Osteoblast (primary cell): Measurements from ENCODE around the gene UPK2. TPM values are rescaled to one million over a fixed set of nuclear protein-coding genes. Genes with fewer than 3 reads are reported as not detected.
A peak's percentile ranks its signal among the peaks of the same experiment; 100 is the strongest.
"Not testable (repeated sequence)": the region's sequence is repeated elsewhere in the genome, so short reads cannot be mapped to it uniquely, and the experiment has no call there.

Experiments
- DNase-seq: peaks from one replicate; pipeline ENCODE4 v3.0.0; 2011; ENCODE audit warnings: low spot score, mixed read lengths; ENCODE audit not compliant: insufficient read length; ENCODE audit errors: missing footprints
- H2AFZ ChIP-seq: 2 replicates; pipeline ENCODE4 v1.6.0; 2011; ENCODE audit warnings: mild to moderate bottlenecking, low read length
- H3K27ac ChIP-seq: 2 replicates; pipeline ENCODE4 v1.5.1; 2011; ENCODE audit warnings: mild to moderate bottlenecking, low read depth, low read length, moderate library complexity
- H3K27me3 ChIP-seq: 2 replicates; pipeline ENCODE4 v1.6.0; 2012; ENCODE audit warnings: mild to moderate bottlenecking, control low read depth, inconsistent platforms, low read length, moderate library complexity; ENCODE audit not compliant: insufficient read depth
- H3K36me3 ChIP-seq: 2 replicates; pipeline ENCODE4 v1.5.1; 2011; ENCODE audit warnings: mild to moderate bottlenecking, low read length, control low read depth, moderate library complexity; ENCODE audit not compliant: insufficient read depth
- H3K4me1 ChIP-seq: 2 replicates; pipeline ENCODE4 v1.5.1; 2011; ENCODE audit warnings: mild to moderate bottlenecking, low read length, control low read depth, moderate library complexity; ENCODE audit not compliant: insufficient read depth
- H3K4me2 ChIP-seq: 2 replicates; pipeline ENCODE4 v1.6.0; 2011; ENCODE audit warnings: mild to moderate bottlenecking, low read length; ENCODE audit not compliant: insufficient read depth
- H3K4me3 ChIP-seq: fragments of 200-600 bp; sonication (generic); 3 replicates; pipeline ENCODE4 v1.5.1; 2012; ENCODE audit warnings: mild to moderate bottlenecking, low read length, inconsistent platforms; ENCODE audit not compliant: insufficient read depth
- H3K79me2 ChIP-seq: 2 replicates; pipeline ENCODE4 v1.6.0; 2012; ENCODE audit warnings: mild to moderate bottlenecking, low read length, control low read depth, inconsistent platforms; ENCODE audit not compliant: insufficient read depth
- H3K9me3 ChIP-seq: 2 replicates; pipeline ENCODE4 v1.5.1; 2011; ENCODE audit warnings: low read depth, low read length, control low read depth
- H4K20me1 ChIP-seq: 2 replicates; pipeline ENCODE4 v1.6.0; 2012; ENCODE audit warnings: mild to moderate bottlenecking, low read length, control low read depth; ENCODE audit not compliant: insufficient read depth
- total RNA-seq: library from RNA; depleted of rRNA; stranded (reverse); fragments of >200 nt; gene quantifications from 2 replicates; pipeline ENCODE4 v1.2.3, GENCODE V29; 2012
- TF ChIP-seq, protein P1 (sequence below): IDR thresholded peaks from 2 replicates; pipeline ENCODE4 v1.5.1; 2011; ENCODE audit warnings: mild to moderate bottlenecking, low read depth, low read length, moderate library complexity; ENCODE audit errors: extremely low read depth

Gene UPK2
- total RNA-seq, 1 donor: not detected

DNA sequence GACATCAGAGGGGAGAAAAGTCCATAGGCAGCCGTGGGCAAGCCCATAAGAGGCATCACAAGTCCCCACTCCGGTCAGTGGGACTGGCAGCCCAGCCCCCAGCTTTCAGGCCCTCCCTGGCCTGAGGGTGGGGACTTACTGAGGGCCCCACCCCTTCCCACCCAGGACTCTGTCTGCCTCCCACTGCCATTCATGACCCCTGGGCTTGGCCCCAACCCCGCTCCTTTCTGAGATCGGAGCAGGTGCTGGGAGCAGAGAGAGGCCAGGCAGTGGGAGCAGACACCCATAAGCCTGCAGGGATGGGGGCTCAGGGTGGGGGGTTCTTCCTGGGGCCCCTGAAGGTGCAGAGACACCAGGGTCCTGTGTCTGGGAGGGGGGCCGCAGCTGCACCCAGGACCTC, 5.1 kb downstream of the UPK2 start:
- Histone ChIP-seq H4K20me1 (no peaks in the 10 kb centered on the region), H3K4me2 (no peak overlapping the region), H2AFZ (no peak overlapping the region), H3K36me3 (no peaks in the 10 kb centered on the region), H3K27me3 (peaks cover 12% of the 10 kb centered on the region), H3K9me3 (no peaks in the 10 kb centered on the region), H3K4me3 (no peak overlapping the region), H3K27ac (no peak overlapping the region), H3K79me2 (no peaks in the 10 kb centered on the region), H3K4me1 (no peaks in the 10 kb centered on the region)
- TF ChIP-seq, protein P1, sequence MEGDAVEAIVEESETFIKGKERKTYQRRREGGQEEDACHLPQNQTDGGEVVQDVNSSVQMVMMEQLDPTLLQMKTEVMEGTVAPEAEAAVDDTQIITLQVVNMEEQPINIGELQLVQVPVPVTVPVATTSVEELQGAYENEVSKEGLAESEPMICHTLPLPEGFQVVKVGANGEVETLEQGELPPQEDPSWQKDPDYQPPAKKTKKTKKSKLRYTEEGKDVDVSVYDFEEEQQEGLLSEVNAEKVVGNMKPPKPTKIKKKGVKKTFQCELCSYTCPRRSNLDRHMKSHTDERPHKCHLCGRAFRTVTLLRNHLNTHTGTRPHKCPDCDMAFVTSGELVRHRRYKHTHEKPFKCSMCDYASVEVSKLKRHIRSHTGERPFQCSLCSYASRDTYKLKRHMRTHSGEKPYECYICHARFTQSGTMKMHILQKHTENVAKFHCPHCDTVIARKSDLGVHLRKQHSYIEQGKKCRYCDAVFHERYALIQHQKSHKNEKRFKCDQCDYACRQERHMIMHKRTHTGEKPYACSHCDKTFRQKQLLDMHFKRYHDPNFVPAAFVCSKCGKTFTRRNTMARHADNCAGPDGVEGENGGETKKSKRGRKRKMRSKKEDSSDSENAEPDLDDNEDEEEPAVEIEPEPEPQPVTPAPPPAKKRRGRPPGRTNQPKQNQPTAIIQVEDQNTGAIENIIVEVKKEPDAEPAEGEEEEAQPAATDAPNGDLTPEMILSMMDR: no peak
- no peak for DNase-seq

DNA sequence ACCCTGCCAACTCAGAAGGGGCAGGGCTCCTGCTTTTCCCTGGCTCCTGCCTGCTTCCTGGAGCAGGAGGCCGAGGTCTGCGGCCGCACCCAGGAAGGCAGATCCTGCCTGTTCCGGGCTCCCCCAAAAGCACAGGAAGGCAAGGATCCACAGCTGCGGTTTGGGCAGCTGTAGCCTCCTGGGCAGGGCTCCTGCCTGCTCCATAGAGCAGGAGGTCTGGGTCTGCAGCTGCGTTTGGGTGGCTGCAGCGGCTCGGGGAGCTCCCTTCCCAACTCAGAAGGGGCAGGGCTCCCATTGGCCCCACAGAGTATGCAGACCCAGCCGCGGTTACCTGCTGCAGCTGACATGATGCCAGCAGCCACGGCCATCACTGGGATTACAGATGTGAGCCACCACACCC, 5.5 kb downstream of the UPK2 start:
- Histone ChIP-seq H3K4me1 (no peaks in the 10 kb centered on the region), H3K27ac (no peak overlapping the region), H3K9me3 (no peaks in the 10 kb centered on the region), H4K20me1 (no peaks in the 10 kb centered on the region), H3K27me3 (peaks cover 12% of the 10 kb centered on the region), H3K4me2 (no peak overlapping the region), H3K36me3 (no peaks in the 10 kb centered on the region), H2AFZ (no peak overlapping the region), H3K79me2 (no peaks in the 10 kb centered on the region), H3K4me3 (no peak overlapping the region)
- TF ChIP-seq, protein P1: no peak
- DNase-seq: no peak

DNA sequence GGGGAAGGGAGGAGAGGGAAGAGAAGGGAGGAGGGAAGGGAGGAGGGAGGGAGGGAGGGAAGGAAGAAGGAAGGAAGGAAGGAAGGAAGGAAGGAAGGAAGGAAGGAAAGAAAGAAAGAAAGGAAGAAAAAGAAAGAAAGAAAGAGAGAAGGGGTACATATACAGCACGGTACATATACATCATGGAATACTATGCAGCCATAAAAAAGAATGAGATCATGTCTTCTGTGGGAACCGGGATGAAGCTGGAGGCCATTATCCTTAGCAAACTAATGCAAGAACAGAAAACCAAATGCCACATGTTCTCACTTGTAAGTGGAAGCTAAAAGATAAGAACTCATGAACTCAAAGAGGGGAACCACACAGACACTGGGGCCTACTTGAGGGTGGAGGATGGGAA, 13.4 kb downstream of the UPK2 start:
- H3K4me3 ChIP-seq, H3K4me2 ChIP-seq, H3K79me2 ChIP-seq, H3K9me3 ChIP-seq, DNase-seq, H2AFZ ChIP-seq, H3K36me3 ChIP-seq, H4K20me1 ChIP-seq, H3K4me1 ChIP-seq, H3K27ac ChIP-seq: not testable (repeated sequence)
- H3K27me3 ChIP-seq: peaks cover 12% of the 10 kb centered on the region

- Histone ChIP-seq H3K27me3 (peaks cover 19% of the 10 kb centered on the region), H3K9me3 (no peaks in the 10 kb centered on the region), H2AFZ (no peak within 1 kb of the TSS), H3K4me1 (no peaks in the 10 kb centered on the region), H3K27ac (no peak within 1 kb of the TSS), H3K36me3 (no peaks in the 10 kb centered on the region), H4K20me1 (no peaks in the 10 kb centered on the region), H3K4me3 (no peak within 1 kb of the TSS), H3K79me2 (no peaks in the 10 kb centered on the region), H3K4me2 (no peak within 1 kb of the TSS)
- TF ChIP-seq, protein P1: no peak
- peak; percentile 37 for DNase-seq
These were observed 15.5 kb downstream of the UPK2 start, which contains the start of gene FOXR1 for GRCh38 chr11:118971646-118972045. TSS of gene FOXR1 (plus strand) at chr11:118971761. CDS start at chr11:118971932, 171 bp downstream.

DNA sequence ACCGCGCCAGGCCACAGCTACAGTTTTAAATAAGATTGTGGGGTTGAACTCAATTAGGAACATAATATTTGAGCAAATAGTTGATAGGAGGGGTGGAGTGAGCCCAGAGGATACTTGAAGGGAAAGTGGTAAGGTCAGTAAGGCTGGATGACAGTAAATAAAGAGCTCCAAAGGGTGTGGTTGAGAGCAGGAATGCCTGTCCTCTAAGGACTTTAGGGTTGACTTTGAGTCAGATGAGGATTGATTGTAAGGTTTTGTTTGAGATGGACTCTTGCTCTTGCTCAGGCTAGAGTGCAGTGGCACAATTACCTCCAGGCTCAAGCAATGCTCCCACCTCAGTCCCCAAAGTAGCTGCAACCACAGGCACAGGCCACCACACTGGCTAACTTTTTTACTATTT, 17.9 kb downstream of the UPK2 start:
- no peak overlapping the region for H2AFZ ChIP-seq
- peaks cover 27% of the 10 kb centered on the region for H3K27me3 ChIP-seq

More for the DNA sequence above, 17.9 kb downstream of the UPK2 start:
- Histone ChIP-seq H3K4me3 (no peak overlapping the region), H3K4me1 (no peaks in the 10 kb centered on the region), H3K9me3 (no peaks in the 10 kb centered on the region), H4K20me1 (no peaks in the 10 kb centered on the region), H3K4me2 (no peak overlapping the region), H3K27ac (no peak overlapping the region), H3K79me2 (no peaks in the 10 kb centered on the region), H3K36me3 (no peaks in the 10 kb centered on the region)
- TF ChIP-seq, protein P1: no peak
- DNase-seq: no peak
